ENCODE measurements around the gene MAST4.
"Not testable (repeated sequence)": the region's sequence is repeated elsewhere in the genome, so short reads cannot be mapped to it uniquely, and the experiment has no call there.

MAST4 gene

GRCh38 chr5:67119010-67119409, 522.8 kb downstream of the MAST4 start:
- POLR2A ChIA-PET = no interaction called here
- no peak for DNase-seq (ENCODE audit: extremely low spot score)
- CTCF ChIA-PET = interaction anchor here (0.9 to 1.9 kb wide), 3 partner anchors 9 to 14 kb away, joined by 3 to 5 read pairs (median 5); no protein-coding TSS in a partner anchor
- no peak for TF ChIP-seq CTCF (IDR thresholded peaks at IDR 0.05; ENCODE audit: control extremely low read depth, extremely low read depth, low read depth, missing control alignments)

GRCh38 chr5:67120032-67120431, 523.8 kb downstream of the MAST4 start:
- ChIA-PET POLR2A (no interaction called here), CTCF (interaction anchor here (1.3 to 1.5 kb wide), 3 partner anchors 9 to 30 kb away, joined by 3 to 5 read pairs (median 4); no protein-coding TSS in a partner anchor)
- no peak for DNase-seq (ENCODE audit: extremely low spot score)
- no peak for TF ChIP-seq CTCF (IDR thresholded peaks at IDR 0.05; ENCODE audit: control extremely low read depth, extremely low read depth, low read depth, missing control alignments)

GRCh38 chr5:67123819-67124218, 527.6 kb downstream of the MAST4 start:
- DNase-seq (ENCODE audit: extremely low spot score) = no peak
- no peak for TF ChIP-seq CTCF (IDR thresholded peaks at IDR 0.05; ENCODE audit: control extremely low read depth, extremely low read depth, low read depth, missing control alignments)
- POLR2A ChIA-PET = no interaction called here
- CTCF ChIA-PET = interaction anchor here (1.3 kb wide), 1 partner anchor 21 kb away, joined by 3 read pairs; no protein-coding TSS in a partner anchor

- no peak for TF ChIP-seq CTCF (IDR thresholded peaks at IDR 0.05; ENCODE audit: control extremely low read depth, extremely low read depth, low read depth, missing control alignments)
- ChIA-PET CTCF (interaction anchor here (1.3 kb wide), 1 partner anchor 20 kb away, joined by 3 read pairs; no protein-coding TSS in a partner anchor), POLR2A (no interaction called here)
- no peak for DNase-seq (ENCODE audit: extremely low spot score)
These were observed 528.4 kb downstream of the MAST4 start for GRCh38 chr5:67124556-67124955.

GRCh38 chr5:67127347-67127895, 531.2 kb downstream of the MAST4 start:
- POLR2A ChIA-PET; CTCF ChIA-PET; DNase-seq (ENCODE audit: extremely low spot score): not testable (repeated sequence)

GRCh38 chr5:67129768-67130167, 533.6 kb downstream of the MAST4 start:
- TF ChIP-seq CTCF (IDR thresholded peaks at IDR 0.05; ENCODE audit: control extremely low read depth, extremely low read depth, low read depth, missing control alignments) = no peak
- DNase-seq (ENCODE audit: extremely low spot score) = no peak
- ChIA-PET POLR2A (no interaction called here), CTCF (interaction anchor here (1.3 to 2.1 kb wide), 3 partner anchors 8 to 36 kb away, joined by 4 to 5 read pairs (median 4); no protein-coding TSS in a partner anchor)

- ChIA-PET POLR2A (no interaction called here), CTCF (interaction anchor here (1.4 to 1.7 kb wide), 4 partner anchors 14 to 32 kb away, joined by 3 to 7 read pairs (median 4); no protein-coding TSS in a partner anchor)
- DNase-seq (ENCODE audit: extremely low spot score) = no peak
- no peak for TF ChIP-seq CTCF (IDR thresholded peaks at IDR 0.05; ENCODE audit: control extremely low read depth, extremely low read depth, low read depth, missing control alignments)
These were observed 537.0 kb downstream of the MAST4 start for GRCh38 chr5:67133217-67133616.
